Measurements from ENCODE around the gene TIAL1. TPM values are rescaled to one million over a fixed set of nuclear protein-coding genes. Genes with fewer than 3 reads are reported as not detected.
A peak's percentile ranks its signal among the peaks of the same experiment; 100 is the strongest.

TIAL1 gene
- total RNA-seq (2013): 45.6 TPM
- polyA plus RNA-seq: 100 to 1,000 TPM in 1 of 3 donors, 1 to 10 TPM in 2; 6.7 to 118 (median 7.2) TPM
- polyA minus RNA-seq: 13.2 and 14.7 TPM in 2 replicates
- total RNA-seq: 27.8 to 85.1 (median 44.7) reads per million in 11 experiments

- peaks cover 45% of the 10 kb centered on the region for H3K79me2 ChIP-seq (ENCODE audit: insufficient read depth, low read length)
Observed at GRCh38 chr10:119596537-119597404, at the start of gene TIAL1. Gene TIAL1 (minus strand): TSS chr10:119596964. CDS start chr10:119596465, 499 bp downstream.

More at GRCh38 chr10:119596537-119597404, at the start of gene TIAL1:
- Histone ChIP-seq H3K4me3 (replicated peaks in 1 of 3; ENCODE audit: low read depth in 2 of 3, low read length in 3 of 3) (peak within 1 kb of the TSS; percentile 56 to 99 (median 93)), H3K4me1 (ENCODE audit: control insufficient read depth in 1 of 2, insufficient read depth in 2 of 2, low read length in 2 of 2) (peaks cover 41 to 52% of the 10 kb centered on the region in 2 donors), H3K9me3 (replicated peaks in 1 of 2; ENCODE audit: control insufficient read depth in 1 of 2, insufficient read depth in 1 of 2, low read length in 2 of 2) (no peaks in the 10 kb centered on the region), H3K4me2 (replicated peaks; ENCODE audit: extremely low read depth, low read length, poor library complexity, severe bottlenecking) (peak within 1 kb of the TSS; percentile 88), H3K9ac (ENCODE audit: insufficient read depth, low read length, poor library complexity, severe bottlenecking) (peak within 1 kb of the TSS; percentile 83), H3K36me3 (replicated peaks in 1 of 2; ENCODE audit: control insufficient read depth in 1 of 2, insufficient read depth in 2 of 2, low read length in 2 of 2) (no peaks in the 10 kb centered on the region), H3K27me3 (ENCODE audit: control insufficient read depth in 2 of 2, insufficient read depth in 2 of 2, low read length in 2 of 2) (no peaks in the 10 kb centered on the region), H2AFZ (ENCODE audit: insufficient read depth, low read depth, low read length, poor library complexity, severe bottlenecking) (peak within 1 kb of the TSS; percentile 93), H3K27ac (ENCODE audit: low read depth in 1 of 2, low read length in 2 of 2) (peak within 1 kb of the TSS; percentile 92 to 99), H4K20me1 (ENCODE audit: insufficient read depth, low read length) (peaks cover 36% of the 10 kb centered on the region)
- Mint-ChIP-seq H3K4me3 (peak within 1 kb of the TSS; percentile 95 to 98), H3K9me3 (peaks cover 0 to 3% (median 0%) of the 10 kb centered on the region in 7 donors), H3K36me3 (peaks cover 5 to 6% of the 10 kb centered on the region in 2 donors), H3K27ac (peak within 1 kb of the TSS; percentile 97 to 99 (median 98)), H3K4me1 (peaks cover 46% of the 10 kb centered on the region), H3K27me3 (ENCODE audit: low read depth in 3 of 3) (no peaks in the 10 kb centered on the region)
- intact Hi-C loops (cut with micrococcal nuclease): loop anchor here (5.0 to 10.0 kb wide), 5 partner anchors 56 to 514 kb away; partner anchors contain the start of genes MCMBP (in 2 of the 2), SEC23IP (in 2 of the 2), BAG3 (in 1 of the 2) and EIF3A (in 1 of the 2)
- DNase-seq: peak; percentile 96 to 98 (median 97)
- WGBS (ENCODE audit: insufficient coverage): under 1% methylated on average over 65 of the region's 66 CpGs
- no peak for TF ChIP-seq CTCF (IDR thresholded peaks at IDR 0.05)

All from CD14-positive monocyte (primary cell).